Measurements from ENCODE around the gene TRAK1.

TRAK1 gene

GRCh38 chr3:42078677-42079076 lies 12.5 kb upstream of the TRAK1 start:
- no peak for TF ChIP-seq CTCF (IDR thresholded peaks at IDR 0.05)
- no peak for DNase-seq
- peaks cover 54% of the 10 kb centered on the region for H3K4me1 Mint-ChIP-seq
- H3K27ac Mint-ChIP-seq = peak overlapping the region; percentile 71
- H3K36me3 Mint-ChIP-seq (ENCODE audit: low read depth) = peaks cover 31% of the 10 kb centered on the region
- no peak overlapping the region for H3K4me3 Mint-ChIP-seq
- peaks cover 49% of the 10 kb centered on the region for H3K9me3 Mint-ChIP-seq
- H3K27me3 Mint-ChIP-seq (ENCODE audit: low read depth, poor library complexity) = no peaks in the 10 kb centered on the region

GRCh38 chr3:42079701-42080452 lies 11.3 kb upstream of the TRAK1 start:
- H3K27me3 Mint-ChIP-seq (ENCODE audit: low read depth, poor library complexity) = no peaks in the 10 kb centered on the region
- TF ChIP-seq CTCF (IDR thresholded peaks at IDR 0.05) = no peak
- peaks cover 31% of the 10 kb centered on the region for H3K36me3 Mint-ChIP-seq (ENCODE audit: low read depth)
- peak overlapping the region; percentile 39 for H3K4me3 Mint-ChIP-seq
- DNase-seq = no peak
- peaks cover 44% of the 10 kb centered on the region for H3K9me3 Mint-ChIP-seq
- H3K4me1 Mint-ChIP-seq = peaks cover 42% of the 10 kb centered on the region
- H3K27ac Mint-ChIP-seq = peak overlapping the region; percentile 76

GRCh38 chr3:42080453-42080872 lies 10.7 kb upstream of the TRAK1 start:
- no peak for TF ChIP-seq CTCF (IDR thresholded peaks at IDR 0.05)
- H3K4me1 Mint-ChIP-seq = peaks cover 42% of the 10 kb centered on the region
- peaks cover 31% of the 10 kb centered on the region for H3K36me3 Mint-ChIP-seq (ENCODE audit: low read depth)
- H3K27me3 Mint-ChIP-seq (ENCODE audit: low read depth, poor library complexity) = no peaks in the 10 kb centered on the region
- no peak for DNase-seq
- peaks cover 40% of the 10 kb centered on the region for H3K9me3 Mint-ChIP-seq
- H3K4me3 Mint-ChIP-seq = peak overlapping the region; percentile 39
- peak overlapping the region; percentile 76 for H3K27ac Mint-ChIP-seq

- Mint-ChIP-seq H3K27me3 (ENCODE audit: low read depth, poor library complexity) (no peaks in the 10 kb centered on the region), H3K9me3 (peaks cover 27% of the 10 kb centered on the region), H3K4me3 (no peak overlapping the region), H3K4me1 (peaks cover 49% of the 10 kb centered on the region), H3K36me3 (ENCODE audit: low read depth) (peaks cover 24% of the 10 kb centered on the region), H3K27ac (no peak overlapping the region)
- TF ChIP-seq CTCF (IDR thresholded peaks at IDR 0.05) = no peak
- DNase-seq = no peak
Observed at GRCh38 chr3:42081838-42082473, 9.2 kb upstream of the TRAK1 start.

GRCh38 chr3:42084586-42084985 lies 6.6 kb upstream of the TRAK1 start:
- no peak for DNase-seq
- Mint-ChIP-seq H3K27ac (no peak overlapping the region), H3K4me1 (peaks cover 51% of the 10 kb centered on the region), H3K4me3 (no peak overlapping the region), H3K36me3 (ENCODE audit: low read depth) (peaks cover 7% of the 10 kb centered on the region), H3K27me3 (ENCODE audit: low read depth, poor library complexity) (no peaks in the 10 kb centered on the region), H3K9me3 (peaks cover 3% of the 10 kb centered on the region)
- no peak for TF ChIP-seq CTCF (IDR thresholded peaks at IDR 0.05)
